CD4-positive, alpha-beta memory T cell (primary cell): ENCODE results near the gene ST7. TPM values are rescaled to one million over a fixed set of nuclear protein-coding genes. Genes with fewer than 3 reads are reported as not detected.

Experiments used
- CTCF ChIA-PET: fragments of 350-600 bp; sonication (Branson Sonifier 250); formaldehyde crosslinking; loops from one replicate; lab custom pipeline; 2021; ENCODE audit warnings: inconsistent platforms; ENCODE audit not compliant: partially characterized antibody; lab: Charles Lee
- POLR2A ChIA-PET: fragments of 350-600 bp; sonication (Branson Sonifier 250); formaldehyde crosslinking; loops from one replicate; lab custom pipeline; 2021; ENCODE audit not compliant: partially characterized antibody; lab: Charles Lee
- DNase-seq, 5 donors: peaks; one replicate each; pipeline versions ENCODE4 v3.0.0 to v3.0.0-alpha.2; 2020 to 2022; ENCODE audit warnings: mixed read lengths in 1 of 5
- H3K27ac ChIP-seq: one replicate; pipeline ENCODE4 v1.7.0; 2013; ENCODE audit warnings: low read depth, low read length
- H3K27me3 ChIP-seq: 2 replicates; pipeline ENCODE4 v1.7.0; 2013; ENCODE audit warnings: mild to moderate bottlenecking, low read length, moderate library complexity; ENCODE audit not compliant: insufficient read depth
- H3K36me3 ChIP-seq: 2 replicates; pipeline ENCODE4 v1.7.0; 2013; ENCODE audit warnings: mild to moderate bottlenecking, low read length, moderate library complexity; ENCODE audit not compliant: insufficient read depth
- H3K4me1 ChIP-seq: 2 replicates; pipeline ENCODE4 v1.7.0; 2013; ENCODE audit warnings: mild to moderate bottlenecking, low read length, moderate library complexity; ENCODE audit not compliant: insufficient read depth
- H3K4me3 ChIP-seq, 2 donors: one replicate each; pipeline ENCODE4 v1.7.0; 2013; ENCODE audit warnings: low read length in 2 of 2, mild to moderate bottlenecking in 1 of 2
- H3K9me3 ChIP-seq, 2 donors: one replicate each; pipeline ENCODE4 v1.7.0; 2013; ENCODE audit warnings: low read length in 2 of 2, control low read depth in 1 of 2; ENCODE audit not compliant: control insufficient read depth in 1 of 2
- H3K27ac Mint-ChIP-seq, 7 donors: one replicate each; pipeline ENCODE4 v1.8.0; 2020 to 2021; ENCODE audit warnings: mixed read lengths in 7 of 7, mild to moderate bottlenecking in 6 of 7, inconsistent platforms in 3 of 7, moderate library complexity in 3 of 7
- H3K27me3 Mint-ChIP-seq, 2 donors: one replicate each; pipeline ENCODE4 v1.8.0; 2020 to 2021; ENCODE audit warnings: mixed read lengths in 2 of 2
- H3K36me3 Mint-ChIP-seq, 2 donors: one replicate each; pipeline ENCODE4 v1.8.0; 2020 to 2021; ENCODE audit warnings: mixed read lengths in 2 of 2, inconsistent platforms in 1 of 2, mild to moderate bottlenecking in 1 of 2
- H3K4me1 Mint-ChIP-seq, 4 donors: one replicate each; pipeline ENCODE4 v1.8.0; 2020 to 2021; ENCODE audit warnings: mixed read lengths in 4 of 4, mild to moderate bottlenecking in 1 of 4
- H3K4me3 Mint-ChIP-seq, 8 donors: one replicate each; pipeline ENCODE4 v1.8.0; 2020 to 2021; ENCODE audit warnings: mixed read lengths in 8 of 8, mild to moderate bottlenecking in 7 of 8, moderate library complexity in 6 of 8, inconsistent platforms in 3 of 8
- H3K9me3 Mint-ChIP-seq, 8 donors: one replicate each; pipeline ENCODE4 v1.8.0; 2020 to 2021; ENCODE audit warnings: mixed read lengths in 8 of 8, mild to moderate bottlenecking in 5 of 8, inconsistent platforms in 3 of 8, moderate library complexity in 1 of 8
- intact Hi-C: fragments of 100-400 bp; cut with micrococcal nuclease; formaldehyde crosslinking; loops from one replicate; pipeline ENCODE4 v1.15.1; 2023
- microRNA-seq: library from miRNA; unstranded; fragments of <30 nt; microRNA quantifications from one replicate; pipeline ENCODE4 v1.2.0, GENCODE V29; 2021; ENCODE audit warnings: borderline replicate concordance, borderline number of aligned reads, borderline microRNAs expressed, mixed read lengths
- polyA plus RNA-seq, 2 donors: library from polyadenylated mRNA; unstranded; fragments of 300-500 nt; fragmentation: Illumina TruSeq; gene quantifications; one replicate each; pipeline ENCODE4 v1.2.3, GENCODE V29; 2021
- total RNA-seq, 2 experiments: library from RNA; stranded (reverse); gene quantifications; one replicate each; pipeline ENCODE4 v1.2.3, GENCODE V29; 2021

Gene ST7
- total and polyA plus RNA-seq, 4 experiments from 2014 or later = 3.8 to 6.6 (median 4.0) TPM

- CTCF ChIA-PET = no interaction called here
- POLR2A ChIA-PET = no interaction called here
- no peaks in the 10 kb centered on the region for H3K4me1 ChIP-seq
- no peak overlapping the region for H3K4me3 ChIP-seq
- no peak for DNase-seq
- H3K36me3 ChIP-seq = no peaks in the 10 kb centered on the region
- no peak overlapping the region for H3K4me3 Mint-ChIP-seq
- H3K27me3 ChIP-seq = peaks cover 4% of the 10 kb centered on the region
- no peaks in the 10 kb centered on the region for H3K36me3 Mint-ChIP-seq
- no peaks in the 10 kb centered on the region for H3K4me1 Mint-ChIP-seq
- peaks cover 0 to 2% (median 0%) of the 10 kb centered on the region in 8 donors for H3K9me3 Mint-ChIP-seq
- no peak overlapping the region for H3K27ac ChIP-seq
- peaks cover 2 to 9% of the 10 kb centered on the region in 2 donors for H3K27me3 Mint-ChIP-seq
- no peak overlapping the region for H3K27ac Mint-ChIP-seq
- no peaks in the 10 kb centered on the region for H3K9me3 ChIP-seq
- intact Hi-C loops = no loop called here
These were observed 320.0 kb downstream of the ST7 start for GRCh38 chr7:117273325-117273724.

GRCh38 chr7:117273814-117274225 is 320.5 kb downstream of the ST7 start:
- H3K27ac Mint-ChIP-seq = no peak overlapping the region
- no peaks in the 10 kb centered on the region for H3K9me3 Mint-ChIP-seq
- CTCF ChIA-PET = no interaction called here
- no peak overlapping the region for H3K4me3 ChIP-seq
- no peak for DNase-seq
- peaks cover 4% of the 10 kb centered on the region for H3K27me3 ChIP-seq
- POLR2A ChIA-PET = no interaction called here
- no peaks in the 10 kb centered on the region for H3K4me1 Mint-ChIP-seq
- no peaks in the 10 kb centered on the region for H3K36me3 ChIP-seq
- H3K36me3 Mint-ChIP-seq = no peaks in the 10 kb centered on the region
- intact Hi-C loops = no loop called here
- H3K27me3 Mint-ChIP-seq = peaks cover 2 to 9% of the 10 kb centered on the region in 2 donors
- no peaks in the 10 kb centered on the region for H3K9me3 ChIP-seq
- no peaks in the 10 kb centered on the region for H3K4me1 ChIP-seq
- H3K4me3 Mint-ChIP-seq = no peak overlapping the region
- no peak overlapping the region for H3K27ac ChIP-seq

- Mint-ChIP-seq H3K27me3 (peaks cover 2 to 9% of the 10 kb centered on the region in 2 donors), H3K4me3 (no peak overlapping the region), H3K27ac (no peak overlapping the region), H3K9me3 (no peaks in the 10 kb centered on the region), H3K36me3 (no peaks in the 10 kb centered on the region), H3K4me1 (no peaks in the 10 kb centered on the region)
- peaks cover 4% of the 10 kb centered on the region for H3K27me3 ChIP-seq
- H3K4me3 ChIP-seq = no peak overlapping the region
- intact Hi-C loops = no loop called here
- no peaks in the 10 kb centered on the region for H3K36me3 ChIP-seq
- CTCF ChIA-PET = no interaction called here
- H3K9me3 ChIP-seq = no peaks in the 10 kb centered on the region
- no peaks in the 10 kb centered on the region for H3K4me1 ChIP-seq
- POLR2A ChIA-PET = no interaction called here
- DNase-seq = no peak
- H3K27ac ChIP-seq = no peak overlapping the region
These were observed 321.6 kb downstream of the ST7 start for GRCh38 chr7:117274951-117275350.

- H3K9me3 ChIP-seq = no peaks in the 10 kb centered on the region
- H3K4me1 ChIP-seq = no peaks in the 10 kb centered on the region
- Mint-ChIP-seq H3K4me1 (peaks cover 0 to 3% (median 0%) of the 10 kb centered on the region in 4 donors), H3K4me3 (no peak overlapping the region), H3K27ac (no peak overlapping the region), H3K36me3 (no peaks in the 10 kb centered on the region), H3K9me3 (no peaks in the 10 kb centered on the region), H3K27me3 (peaks cover 0 to 7% of the 10 kb centered on the region in 2 donors)
- no peak overlapping the region for H3K27ac ChIP-seq
- no peak overlapping the region for H3K4me3 ChIP-seq
- POLR2A ChIA-PET = no interaction called here
- CTCF ChIA-PET = no interaction called here
- intact Hi-C loops = no loop called here
- H3K36me3 ChIP-seq = no peaks in the 10 kb centered on the region
- H3K27me3 ChIP-seq = peaks cover 4% of the 10 kb centered on the region
- DNase-seq = no peak
These were observed 324.3 kb downstream of the ST7 start for GRCh38 chr7:117277576-117277975.

- Mint-ChIP-seq H3K36me3 (no peaks in the 10 kb centered on the region), H3K4me3 (no peak overlapping the region), H3K4me1 (peaks cover 0 to 4% (median 0%) of the 10 kb centered on the region in 4 donors), H3K27ac (no peak overlapping the region), H3K9me3 (no peaks in the 10 kb centered on the region), H3K27me3 (peaks cover 0 to 7% of the 10 kb centered on the region in 2 donors)
- intact Hi-C loops = no loop called here
- Histone ChIP-seq H3K4me1 (no peaks in the 10 kb centered on the region), H3K9me3 (no peaks in the 10 kb centered on the region), H3K36me3 (no peaks in the 10 kb centered on the region), H3K27me3 (peaks cover 4% of the 10 kb centered on the region), H3K4me3 (no peak overlapping the region), H3K27ac (no peak overlapping the region)
- CTCF ChIA-PET = no interaction called here
- DNase-seq = no peak
- POLR2A ChIA-PET = no interaction called here
These were observed 324.7 kb downstream of the ST7 start for GRCh38 chr7:117278040-117278439.

- CTCF ChIA-PET = no interaction called here
- H3K27me3 ChIP-seq = peaks cover 4% of the 10 kb centered on the region
- no peak overlapping the region for H3K4me3 Mint-ChIP-seq
These were observed 325.9 kb downstream of the ST7 start for GRCh38 chr7:117279203-117279602.

More at GRCh38 chr7:117279203-117279602, 325.9 kb downstream of the ST7 start:
- POLR2A ChIA-PET = no interaction called here
- H3K27ac ChIP-seq = no peak overlapping the region
- no peak for DNase-seq
- H3K4me1 ChIP-seq = no peaks in the 10 kb centered on the region
- no peaks in the 10 kb centered on the region for H3K36me3 Mint-ChIP-seq
- H3K27ac Mint-ChIP-seq = no peak overlapping the region
- H3K9me3 Mint-ChIP-seq = no peaks in the 10 kb centered on the region
- no peaks in the 10 kb centered on the region for H3K9me3 ChIP-seq
- H3K27me3 Mint-ChIP-seq = peaks cover 0 to 7% of the 10 kb centered on the region in 2 donors
- no peak overlapping the region for H3K4me3 ChIP-seq
- H3K4me1 Mint-ChIP-seq = peaks cover 0 to 4% (median 0%) of the 10 kb centered on the region in 4 donors
- intact Hi-C loops = no loop called here
- H3K36me3 ChIP-seq = no peaks in the 10 kb centered on the region

Small RNA genes lying within 50 kb of the gene (microRNA-seq; reads per million reads assigned to microRNA genes)
- not detected for gene MIR6132

Other genes with a start within 250 kb of the ST7 start
- 100 to 1,000 TPM; 112 to 116 TPM for gene CAPZA2, start 90.9 kb upstream of the ST7 start, total RNA-seq
- 100 to 1,000 TPM; 170 to 307 TPM for gene CAPZA2, start 90.9 kb upstream of the ST7 start, polyA plus RNA-seq